Caki2 (cell line): ENCODE data around the gene HYDIN. TPM values are rescaled to one million over a fixed set of nuclear protein-coding genes. Genes with fewer than 3 reads are reported as not detected.

ENCODE experiments used
- DNase-seq: peaks from one replicate; pipeline ENCODE4 v3.0.0-alpha.2; 2015; ENCODE audit warnings: low read depth
- in situ Hi-C: cut with HindIII; loops from 2 replicates; pipeline ENCODE4 v1.10.0; 2016; ENCODE audit warnings: low sequenced_read_pairs, low pct_unique_long_range_greater_than_20kb, mixed read lengths
- total RNA-seq: library from RNA; depleted of rRNA; stranded (reverse); fragments of >200 nt; shearing (Covaris generic); gene quantifications from 2 replicates; pipeline ENCODE4 v1.2.3, GENCODE V29; 2014; ENCODE audit warnings: low replicate concordance

Gene HYDIN
- total RNA-seq, 1 experiment from 2014 or later, result 0.95 TPM

- in situ Hi-C loops, result no loop called here
- no peak for DNase-seq
These were observed 444.3 kb downstream of the HYDIN start for GRCh38 chr16:70786020-70786755.

GRCh38 chr16:70784692-70785555, 445.6 kb downstream of the HYDIN start:
- in situ Hi-C loops, result no loop called here

GRCh38 chr16:70782237-70782636, 448.3 kb downstream of the HYDIN start:
- in situ Hi-C loops, result no loop called here
- no peak for DNase-seq

More at GRCh38 chr16:70784692-70785555, 445.6 kb downstream of the HYDIN start:
- DNase-seq, result no peak

GRCh38 chr16:70781800-70782199, 448.7 kb downstream of the HYDIN start:
- DNase-seq, result no peak
- in situ Hi-C loops, result no loop called here

GRCh38 chr16:70780546-70780945, 450.0 kb downstream of the HYDIN start:
- in situ Hi-C loops, result no loop called here
- no peak for DNase-seq

- in situ Hi-C loops, result no loop called here
These were observed 451.2 kb downstream of the HYDIN start for GRCh38 chr16:70779361-70779760.

GRCh38 chr16:70778901-70779309, 451.6 kb downstream of the HYDIN start:
- in situ Hi-C loops, result no loop called here
- DNase-seq, result peak; percentile 63

More at GRCh38 chr16:70779361-70779760, 451.2 kb downstream of the HYDIN start:
- DNase-seq, result no peak

- in situ Hi-C loops, result no loop called here
- no peak for DNase-seq
These were observed 452.5 kb downstream of the HYDIN start for GRCh38 chr16:70777973-70778406.

GRCh38 chr16:70777496-70777895, 453.0 kb downstream of the HYDIN start:
- in situ Hi-C loops, result no loop called here
- no peak for DNase-seq

GRCh38 chr16:70775399-70775798, 455.1 kb downstream of the HYDIN start:
- in situ Hi-C loops, result no loop called here
- DNase-seq, result no peak

GRCh38 chr16:70774261-70774660, 456.3 kb downstream of the HYDIN start:
- no peak for DNase-seq
- in situ Hi-C loops, result no loop called here

- in situ Hi-C loops, result no loop called here
- no peak for DNase-seq
These were observed 458.0 kb downstream of the HYDIN start for GRCh38 chr16:70772493-70772892.

GRCh38 chr16:70770626-70771552, 459.6 kb downstream of the HYDIN start:
- in situ Hi-C loops, result no loop called here
- peak; percentile 54 for DNase-seq

- DNase-seq, result no peak
- in situ Hi-C loops, result no loop called here
These were observed 460.3 kb downstream of the HYDIN start for GRCh38 chr16:70770291-70770625.

- no peak for DNase-seq
- in situ Hi-C loops, result no loop called here
These were observed 460.8 kb downstream of the HYDIN start for GRCh38 chr16:70769761-70770160.

- DNase-seq, result no peak
- in situ Hi-C loops, result no loop called here
These were observed 461.4 kb downstream of the HYDIN start for GRCh38 chr16:70769131-70769530.

- in situ Hi-C loops, result no loop called here
These were observed 462.3 kb downstream of the HYDIN start for GRCh38 chr16:70768203-70768580.

GRCh38 chr16:70767377-70768202, 462.9 kb downstream of the HYDIN start:
- in situ Hi-C loops, result no loop called here
- DNase-seq, result no peak

More at GRCh38 chr16:70768203-70768580, 462.3 kb downstream of the HYDIN start:
- DNase-seq, result no peak
